Heart left ventricle (tissue), 13 donors: ENCODE data around the gene RRP7A.

ENCODE experiments used
- POLR2A ChIP-seq, 2 donors: fragments of 450-650 bp; IDR thresholded peaks; one replicate each; pipeline ENCODE4 v1.6.1; 2017; ENCODE audit warnings: antibody characterized with exemption in 2 of 2, mild to moderate bottlenecking in 2 of 2, moderate library complexity in 2 of 2
- TF ChIP-seq, protein P1 (sequence below), 12 donors: fragments of 200-600 bp; sonication (generic) in 4 of 12; IDR thresholded peaks; one replicate each; pipeline versions ENCODE4 v1.5.0 to v1.8.0; 2018 to 2022; ENCODE audit warnings: antibody characterized with exemption in 12 of 12, mild to moderate bottlenecking in 5 of 12
- donor health status: ischemic (EF 13 %, LVEDD 7.1; RV severe dilation, severe dysfunction).
- donor health status: DM: no; HTN: yes; CAD: no.
- donor health status: DM: no; HTN: no; CAD: no.
- donor health status: ischemic (EF 25% LVEDD 6.9; RV normal size, moderate dysfunction).
- donor health status: ischemic (EF 25% LVEDD 5.7; RV mildly dilated, moderate dysfunction).
- donor health status: ischemic (EF 35%, LVEDD 5.7; RV mildly dilated, moderate dysfunction).
- donor health status: nonischemic (EF 11% LVEDD 7.7; RV severe dilation, severe dysfunction).
- donor health status: DM: yes; HTN: yes; CAD: no.
- donor health status: PGD.
- donor health status: ischemic (EF 29% LVEDD 5.4; RV normal size, mild dysfunction).
- donor health status: nonischemic (EF 23%, LVEDD 6.1; RV moderate dilation, normal function).

- TF ChIP-seq, protein P1, sequence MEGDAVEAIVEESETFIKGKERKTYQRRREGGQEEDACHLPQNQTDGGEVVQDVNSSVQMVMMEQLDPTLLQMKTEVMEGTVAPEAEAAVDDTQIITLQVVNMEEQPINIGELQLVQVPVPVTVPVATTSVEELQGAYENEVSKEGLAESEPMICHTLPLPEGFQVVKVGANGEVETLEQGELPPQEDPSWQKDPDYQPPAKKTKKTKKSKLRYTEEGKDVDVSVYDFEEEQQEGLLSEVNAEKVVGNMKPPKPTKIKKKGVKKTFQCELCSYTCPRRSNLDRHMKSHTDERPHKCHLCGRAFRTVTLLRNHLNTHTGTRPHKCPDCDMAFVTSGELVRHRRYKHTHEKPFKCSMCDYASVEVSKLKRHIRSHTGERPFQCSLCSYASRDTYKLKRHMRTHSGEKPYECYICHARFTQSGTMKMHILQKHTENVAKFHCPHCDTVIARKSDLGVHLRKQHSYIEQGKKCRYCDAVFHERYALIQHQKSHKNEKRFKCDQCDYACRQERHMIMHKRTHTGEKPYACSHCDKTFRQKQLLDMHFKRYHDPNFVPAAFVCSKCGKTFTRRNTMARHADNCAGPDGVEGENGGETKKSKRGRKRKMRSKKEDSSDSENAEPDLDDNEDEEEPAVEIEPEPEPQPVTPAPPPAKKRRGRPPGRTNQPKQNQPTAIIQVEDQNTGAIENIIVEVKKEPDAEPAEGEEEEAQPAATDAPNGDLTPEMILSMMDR (IDR thresholded peaks at IDR 0.05), result no peak
- no peak for TF ChIP-seq POLR2A (IDR thresholded peaks at IDR 0.05)
Observed at GRCh38 chr22:42564699-42565098, 45.1 kb upstream of the RRP7A start.
